Lower lobe of right lung (tissue), 2 donors: Measurements from ENCODE around the gene P2RY12. TPM values are rescaled to one million over a fixed set of nuclear protein-coding genes. Genes with fewer than 3 reads are reported as not detected.
"Not testable (repeated sequence)": the region's sequence is repeated elsewhere in the genome, so short reads cannot be mapped to it uniquely, and the experiment has no call there.

Experiments
- ATAC-seq, 2 donors: fragments of 200-7000 bp; cut with Tn5 transposase; one replicate each; pipeline ENCODE4 v1.9.1; 2020 to 2022; ENCODE audit warnings: mild to moderate bottlenecking in 2 of 2, moderate library complexity in 2 of 2
- DNase-seq: peaks from one replicate; pipeline ENCODE4 v3.0.0-alpha.2; 2020
- H3K27ac ChIP-seq: fragments of 200-600 bp; one replicate; pipeline ENCODE4 v1.8.0; 2022
- H3K27me3 ChIP-seq: fragments of 200-600 bp; one replicate; pipeline ENCODE4 v1.8.0; 2022; ENCODE audit warnings: low read depth
- H3K36me3 ChIP-seq: fragments of 200-600 bp; one replicate; pipeline ENCODE4 v1.8.0; 2022; ENCODE audit warnings: mild to moderate bottlenecking
- H3K4me1 ChIP-seq: fragments of 200-600 bp; one replicate; pipeline ENCODE4 v1.8.0; 2022
- H3K4me3 ChIP-seq: fragments of 200-600 bp; one replicate; pipeline ENCODE4 v1.8.0; 2022; ENCODE audit warnings: mild to moderate bottlenecking
- H3K9me3 ChIP-seq: fragments of 200-600 bp; one replicate; pipeline ENCODE4 v1.8.0; 2022
- CTCF ChIP-seq: fragments of 200-600 bp; IDR thresholded peaks from one replicate; pipeline ENCODE4 v1.8.0; 2022; ENCODE audit warnings: antibody characterized with exemption, mild to moderate bottlenecking
- intact Hi-C: fragments of 100-400 bp; cut with DNase I; formaldehyde crosslinking; loops from one replicate; pipeline ENCODE4 v1.11.0; 2022
- total RNA-seq: library from RNA; stranded (reverse); fragmentation: NEBNext Ultra II Directional; extraction: Animal tissue kit (Norgen Biotek cat#: 25700); gene quantifications from one replicate; pipeline ENCODE4 v1.2.1, GENCODE V29; 2021
- donor health status: DM: no; HTN: yes; CAD: no; lungs with severe emphysema.

Gene P2RY12
- total RNA-seq, 1 donor from 2014 or later: 6.2 TPM

GRCh38 chr3:151393941-151394340 is 9.4 kb upstream of the P2RY12 start:
- H3K36me3 ChIP-seq: no peaks in the 10 kb centered on the region
- DNase-seq (no peak), ATAC-seq (no peak)
- no peak overlapping the region for H3K27ac ChIP-seq
- H3K27me3 ChIP-seq: no peaks in the 10 kb centered on the region
- no peaks in the 10 kb centered on the region for H3K9me3 ChIP-seq
- TF ChIP-seq CTCF: no peak
- H3K4me3 ChIP-seq: no peak overlapping the region
- H3K4me1 ChIP-seq: no peaks in the 10 kb centered on the region
- intact Hi-C loops: no loop called here

GRCh38 chr3:151393146-151393830 is 8.7 kb upstream of the P2RY12 start:
- H3K36me3 ChIP-seq: no peaks in the 10 kb centered on the region
- intact Hi-C loops: no loop called here
- no peak for ATAC-seq
- H3K4me3 ChIP-seq: no peak overlapping the region
- H3K9me3 ChIP-seq: no peaks in the 10 kb centered on the region
- H3K27me3 ChIP-seq: no peaks in the 10 kb centered on the region
- no peak overlapping the region for H3K27ac ChIP-seq
- H3K4me1 ChIP-seq: no peaks in the 10 kb centered on the region
- no peak for DNase-seq
- no peak for TF ChIP-seq CTCF

GRCh38 chr3:151392191-151392590 is 7.6 kb upstream of the P2RY12 start:
- H3K27ac ChIP-seq, H3K4me1 ChIP-seq, H3K36me3 ChIP-seq, DNase-seq, H3K9me3 ChIP-seq, H3K27me3 ChIP-seq, ATAC-seq, intact Hi-C loops, H3K4me3 ChIP-seq: not testable (repeated sequence)

- Histone ChIP-seq H3K4me1 (no peaks in the 10 kb centered on the region), H3K9me3 (no peaks in the 10 kb centered on the region), H3K36me3 (no peaks in the 10 kb centered on the region), H3K27me3 (no peaks in the 10 kb centered on the region), H3K4me3 (no peak overlapping the region), H3K27ac (no peak overlapping the region)
- intact Hi-C loops: no loop called here
- no peak for TF ChIP-seq CTCF
- ATAC-seq (no peak), DNase-seq (no peak)
These were observed 7.2 kb upstream of the P2RY12 start for GRCh38 chr3:151391720-151392119.

- intact Hi-C loops: no loop called here
- no peak for TF ChIP-seq CTCF
- Histone ChIP-seq H3K27ac (peak overlapping the region; percentile 9), H3K36me3 (no peaks in the 10 kb centered on the region), H3K4me3 (no peak overlapping the region), H3K9me3 (no peaks in the 10 kb centered on the region), H3K4me1 (peaks cover 9% of the 10 kb centered on the region), H3K27me3 (no peaks in the 10 kb centered on the region)
- DNase-seq (no peak), ATAC-seq (peak; percentile 49 to 67)
These were observed 3.3 kb upstream of the P2RY12 start for GRCh38 chr3:151387842-151388241.

- H3K4me3 ChIP-seq: no peak overlapping the region
- no peaks in the 10 kb centered on the region for H3K36me3 ChIP-seq
- no peak for TF ChIP-seq CTCF
- H3K27ac ChIP-seq: peak overlapping the region; percentile 9
- H3K4me1 ChIP-seq: peaks cover 12% of the 10 kb centered on the region
- H3K9me3 ChIP-seq: no peaks in the 10 kb centered on the region
- ATAC-seq: peak; percentile 39 to 45
- no peaks in the 10 kb centered on the region for H3K27me3 ChIP-seq
- intact Hi-C loops: no loop called here
- no peak for DNase-seq
These were observed 2.9 kb upstream of the P2RY12 start for GRCh38 chr3:151387432-151387831.
